HG02943 (cell line): ENCODE results near the gene STUM.
A peak's percentile ranks its signal among the peaks of the same experiment; 100 is the strongest.

Experiments
- ATAC-seq: cut with Tn5 transposase; IDR thresholded peaks from one replicate; pipeline ENCODE4 v1.9.1; 2021; ENCODE audit warnings: mild to moderate bottlenecking, low read depth, moderate library complexity; ENCODE audit not compliant: unreplicated experiment

Gene STUM

DNA sequence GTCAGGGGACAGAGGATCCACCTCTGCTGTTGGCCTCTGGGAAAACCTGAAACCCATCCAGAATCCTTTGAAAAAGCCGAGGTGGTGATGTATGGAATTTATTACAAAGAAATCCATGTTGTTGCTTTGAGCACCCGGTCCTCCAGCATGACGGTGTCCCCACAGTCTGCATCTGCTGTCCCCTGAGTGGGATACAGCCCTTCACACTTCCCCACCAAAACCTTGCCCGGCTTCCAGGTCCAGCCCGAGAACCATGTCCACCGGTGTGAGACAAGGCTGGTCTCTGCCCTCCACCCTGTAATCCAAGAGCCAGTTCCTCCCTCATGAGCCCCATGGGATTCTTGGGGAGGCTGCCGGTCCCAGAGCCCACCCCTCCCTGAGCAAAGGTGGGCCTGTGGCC, 70.5 kb downstream of the STUM start:
- no peak for ATAC-seq

DNA sequence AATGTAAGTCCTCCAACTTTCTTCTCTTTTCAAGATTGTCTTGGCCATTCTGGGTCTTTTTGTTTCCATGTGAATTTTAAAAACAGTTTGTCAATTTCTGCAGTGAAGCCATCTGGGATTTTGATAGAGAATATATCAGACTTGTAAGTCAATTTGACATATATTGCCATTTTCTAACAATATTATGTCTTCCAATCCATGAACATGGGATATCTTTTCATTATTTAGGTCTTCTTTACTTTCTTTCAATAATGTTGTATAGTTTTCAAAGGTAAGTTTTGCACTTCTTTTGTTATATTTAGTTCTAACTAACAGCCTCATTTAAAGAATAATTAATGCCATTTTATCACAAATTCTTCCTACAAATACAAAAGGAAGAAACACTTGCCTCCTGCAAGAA, 73.4 kb downstream of the STUM start:
- no peak for ATAC-seq

DNA sequence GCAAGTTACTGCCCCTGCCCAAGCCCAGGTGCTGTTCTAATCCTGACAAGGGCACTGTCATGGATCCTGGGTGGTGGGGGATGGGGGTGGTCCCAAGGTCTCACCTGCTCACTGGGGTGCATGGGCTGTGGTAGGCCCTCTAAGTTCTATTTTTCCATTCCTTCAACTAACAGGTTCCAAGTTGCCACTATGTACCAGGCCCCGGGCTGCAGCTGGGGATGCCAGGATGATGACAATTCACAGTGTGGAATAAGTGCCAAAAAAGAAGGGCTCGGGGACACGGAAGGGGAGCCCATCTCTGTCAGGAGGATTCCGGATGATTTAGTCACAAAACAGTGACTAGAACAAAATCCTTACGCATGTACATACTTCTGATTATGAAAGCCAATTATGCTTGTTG, 76.0 kb downstream of the STUM start:
- no peak for ATAC-seq

DNA sequence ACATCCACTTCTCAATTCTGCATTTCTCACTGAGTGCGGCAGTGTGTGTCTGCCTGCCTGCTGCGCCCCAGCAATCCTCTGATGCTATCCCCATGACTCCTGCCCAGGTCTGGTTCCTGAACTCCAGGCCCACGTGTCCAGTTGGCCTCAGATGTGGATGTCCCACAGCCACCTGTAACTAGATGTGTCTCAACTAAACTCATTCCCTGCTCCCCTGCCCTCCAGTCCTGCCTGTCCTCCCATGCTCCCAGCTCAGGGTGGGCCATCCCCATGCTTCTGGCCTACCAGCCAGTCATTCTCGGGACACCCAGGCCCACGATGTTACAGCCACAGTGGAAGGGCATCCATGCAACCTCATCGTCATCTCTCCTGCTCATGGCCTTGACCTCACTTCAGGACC, 76.8 kb downstream of the STUM start:
- ATAC-seq = no peak

DNA sequence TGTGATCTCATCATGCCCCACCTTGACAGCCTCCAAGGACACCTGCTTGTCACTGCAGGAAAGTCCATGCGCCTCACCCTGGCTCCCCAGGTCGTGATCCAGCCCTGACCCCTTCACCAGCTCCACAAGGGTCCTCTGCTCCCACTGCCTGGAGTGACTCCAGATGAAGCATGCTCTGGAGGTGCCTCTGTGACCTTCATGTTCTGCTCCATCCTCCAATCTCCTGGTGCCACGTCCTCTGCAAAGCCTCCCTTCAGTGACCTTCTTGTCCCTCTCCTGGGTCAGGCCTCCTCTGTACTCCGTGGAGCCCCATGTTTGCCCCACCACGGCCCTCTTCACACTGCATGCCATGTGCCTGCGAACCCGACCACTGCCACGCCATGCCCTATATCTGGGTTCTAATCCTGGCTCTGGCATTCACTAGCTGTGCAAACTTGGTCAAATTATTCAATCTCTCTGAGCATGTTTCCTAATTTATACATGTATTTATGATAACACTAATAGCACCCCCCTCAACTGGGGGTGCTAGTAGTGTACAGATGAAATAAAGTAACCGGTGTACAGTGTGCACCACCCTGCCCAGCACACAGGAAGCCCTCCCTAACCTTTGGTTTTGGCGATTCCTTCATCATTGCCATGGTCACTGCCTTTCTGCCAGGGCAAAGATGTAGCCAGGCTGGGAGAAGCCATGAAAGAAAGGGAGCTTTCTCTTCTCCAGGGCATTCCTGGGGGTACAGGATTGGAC, 77.4 kb downstream of the STUM start:
- ATAC-seq = no peak

DNA sequence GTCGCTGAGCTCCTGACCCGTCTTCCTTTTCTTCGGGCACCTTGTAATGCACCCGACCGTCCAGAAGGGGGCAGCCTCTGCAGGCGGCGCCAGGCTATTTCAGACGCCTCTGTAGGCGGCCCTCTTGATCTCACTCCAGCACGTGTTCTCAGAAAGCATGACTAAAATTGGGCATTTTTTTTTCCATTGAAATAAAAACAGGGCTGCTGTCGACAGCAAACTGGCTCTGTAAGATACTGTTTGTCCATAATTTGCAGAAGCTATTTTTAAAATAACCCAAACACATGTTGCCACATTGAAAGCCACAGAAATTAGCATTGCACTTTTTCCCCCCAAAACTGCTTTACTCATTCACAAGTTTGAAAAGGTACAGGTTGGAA, 78.0 kb downstream of the STUM start:
- no peak for ATAC-seq

DNA sequence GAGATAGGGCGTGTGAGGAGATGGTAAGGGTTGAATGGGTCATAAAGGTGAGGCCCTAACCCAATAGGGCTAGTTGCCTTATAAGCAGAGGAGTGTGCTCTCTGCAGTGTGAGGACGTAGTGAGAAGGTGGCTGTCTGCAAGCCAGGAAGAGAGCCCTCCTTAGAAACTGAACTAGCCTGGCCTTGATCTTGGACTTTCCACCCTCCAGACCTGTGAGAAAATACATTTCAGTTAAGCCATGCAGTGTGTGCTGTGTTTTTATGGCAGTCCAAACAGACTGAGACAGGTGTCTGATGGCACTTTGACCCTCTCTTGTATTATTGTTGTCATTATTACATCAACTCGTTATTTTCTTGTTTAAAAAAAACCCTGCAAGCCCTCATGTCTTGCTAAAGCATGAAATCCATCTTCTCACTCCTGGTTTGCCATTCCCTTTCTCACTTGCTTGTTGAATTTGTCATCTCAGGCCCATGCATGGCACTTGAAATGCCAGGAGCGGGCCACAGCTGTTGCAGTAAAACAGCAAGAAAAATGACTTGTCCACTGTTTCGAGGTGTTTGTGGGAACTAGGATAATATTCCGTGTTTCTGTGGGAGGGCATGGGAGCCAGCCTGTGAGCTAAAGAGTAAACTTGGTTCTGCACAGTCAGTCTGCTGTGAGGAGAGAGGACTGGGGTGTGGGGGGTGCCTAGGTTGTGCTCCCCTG, 78.6 kb downstream of the STUM start:
- ATAC-seq = no peak

DNA sequence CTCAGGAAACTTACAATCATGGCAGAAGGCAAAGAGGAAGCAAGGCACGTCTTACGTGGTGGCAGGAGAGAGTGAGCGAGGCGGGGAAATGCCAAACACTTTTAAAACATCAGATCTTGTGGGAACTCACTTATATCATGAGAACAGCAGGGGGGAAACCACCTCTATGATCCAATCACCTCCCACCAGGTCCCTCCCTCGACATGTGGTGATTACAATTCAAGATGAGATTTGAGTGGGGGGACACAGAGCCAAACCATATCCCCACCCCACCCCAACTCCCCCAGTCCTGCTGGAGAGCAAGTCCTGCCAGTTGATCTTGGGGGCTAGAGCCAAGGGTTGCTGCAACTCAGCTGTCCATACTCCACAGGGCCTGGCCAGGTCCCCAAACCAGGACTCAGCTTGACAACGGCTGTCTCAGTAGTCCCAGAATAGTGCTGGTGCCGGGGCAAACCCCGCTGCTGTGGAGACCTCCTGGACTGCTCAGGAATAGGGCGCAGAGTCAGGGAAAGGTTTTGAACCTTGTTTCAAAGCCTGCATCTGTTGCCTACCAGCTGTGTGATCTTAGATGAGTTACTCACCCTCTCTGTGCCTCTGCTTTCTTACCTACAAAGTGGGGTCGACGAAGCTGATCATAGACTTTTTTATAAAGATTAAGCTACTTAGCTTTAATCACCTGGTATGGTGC, 79.5 kb downstream of the STUM start:
- no peak for ATAC-seq

DNA sequence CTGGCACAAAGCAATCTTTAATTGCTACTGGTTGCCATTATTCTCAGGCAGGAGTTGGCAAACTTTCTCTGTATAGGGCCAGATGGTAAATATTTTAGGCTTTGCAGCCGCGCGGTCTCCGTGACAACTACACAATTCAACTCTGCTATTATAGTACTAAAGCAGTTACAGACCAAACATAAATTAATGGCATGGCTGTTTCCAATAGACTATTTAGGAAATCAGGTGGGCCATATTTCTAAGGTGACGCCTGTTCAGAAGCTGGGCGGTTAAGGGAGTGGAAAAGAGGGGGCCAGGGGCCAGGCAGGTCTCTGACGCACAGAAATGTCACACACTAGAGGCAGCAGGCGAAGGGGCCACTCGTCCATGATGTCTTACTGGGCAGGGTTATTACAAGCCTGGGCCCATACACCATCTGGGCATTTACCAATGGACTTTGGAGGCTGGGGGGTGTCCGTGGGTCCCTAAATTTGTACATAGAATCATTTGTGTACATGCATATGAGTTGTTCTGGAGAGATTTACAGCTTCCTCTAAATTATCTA, 80.1 kb downstream of the STUM start:
- ATAC-seq = no peak

DNA sequence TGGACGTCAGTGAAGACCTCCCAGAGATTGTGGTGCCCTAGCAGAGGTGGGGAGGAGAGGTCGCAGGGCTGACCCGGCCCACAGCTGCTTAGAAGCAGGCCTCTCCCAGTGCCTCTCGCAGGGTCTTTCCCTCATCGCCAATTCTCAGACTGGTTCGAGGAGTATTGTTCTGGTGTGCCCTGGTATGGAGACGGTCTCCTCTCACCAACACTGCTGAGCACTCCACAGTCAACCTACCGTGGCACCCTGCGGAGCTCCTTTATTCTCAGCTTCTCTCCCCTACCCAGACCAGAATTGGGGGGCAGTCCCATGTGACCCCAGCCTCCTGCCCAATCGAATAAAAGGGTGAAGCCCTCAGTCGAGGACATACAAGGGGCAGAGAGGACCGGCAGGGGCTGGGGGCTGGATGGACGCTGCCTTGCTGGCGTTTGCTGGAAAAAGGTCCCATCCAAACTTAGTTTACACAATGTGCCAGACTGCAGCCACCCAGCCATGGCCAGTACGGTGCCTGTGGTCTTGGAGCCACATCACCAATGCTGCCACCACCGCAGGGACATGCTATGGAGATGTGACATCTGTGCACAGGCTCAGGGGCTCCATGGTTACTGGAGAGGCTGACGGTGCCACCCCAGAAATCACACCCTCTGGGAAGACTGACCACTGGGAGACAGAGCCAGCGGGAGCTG, 80.8 kb downstream of the STUM start:
- no peak for ATAC-seq

DNA sequence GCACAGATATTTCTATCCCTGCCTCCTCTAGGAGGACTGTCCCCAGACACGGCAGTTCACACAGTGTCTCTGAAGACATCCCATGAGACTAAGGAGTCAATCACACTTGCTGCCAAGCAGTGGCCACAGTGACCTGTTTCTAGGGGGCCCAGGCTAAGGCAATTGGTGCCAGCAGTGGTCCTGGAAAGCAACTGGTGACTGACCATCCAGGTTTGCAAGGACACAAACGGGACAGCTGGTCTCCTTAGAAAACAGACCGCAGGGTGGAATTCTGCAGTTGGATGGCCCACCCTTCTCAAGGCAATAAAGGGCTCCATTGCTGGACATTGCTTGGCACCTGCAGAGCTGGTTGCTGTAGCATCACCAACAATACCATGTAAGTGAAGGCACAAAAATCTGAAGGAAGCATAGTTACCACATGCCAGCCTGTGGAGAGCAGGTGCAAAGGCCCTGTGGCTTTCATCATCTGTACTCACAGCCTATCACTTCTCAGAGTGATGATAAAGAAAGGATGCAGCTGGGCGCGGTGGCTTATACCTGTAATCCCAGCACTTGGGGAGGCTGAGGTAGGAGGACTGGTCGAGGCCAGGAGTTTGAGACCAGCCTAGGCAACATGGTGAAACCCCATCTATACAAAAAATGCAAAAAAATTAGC, 81.5 kb downstream of the STUM start:
- no peak for ATAC-seq

DNA sequence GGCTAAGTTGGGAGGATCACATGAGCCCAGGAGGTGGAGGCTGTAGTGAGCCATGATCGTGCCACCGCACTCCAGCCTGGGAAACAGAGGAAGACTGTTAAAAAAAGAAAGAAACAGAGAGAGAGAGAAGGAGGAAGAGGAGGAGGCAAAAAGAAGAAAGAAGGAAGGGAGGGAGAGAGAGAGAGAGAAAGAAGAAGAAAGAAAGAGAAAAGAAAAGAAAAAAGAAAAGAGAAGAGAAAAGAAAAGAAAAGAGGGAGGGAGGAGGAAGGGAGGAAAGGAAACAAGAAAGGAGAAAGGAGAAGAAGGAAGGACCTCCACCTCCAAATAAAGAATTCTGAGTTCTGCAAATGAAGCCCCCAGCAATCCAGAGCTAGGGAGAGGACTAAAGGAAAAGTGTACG, 82.0 kb downstream of the STUM start:
- ATAC-seq = no peak

DNA sequence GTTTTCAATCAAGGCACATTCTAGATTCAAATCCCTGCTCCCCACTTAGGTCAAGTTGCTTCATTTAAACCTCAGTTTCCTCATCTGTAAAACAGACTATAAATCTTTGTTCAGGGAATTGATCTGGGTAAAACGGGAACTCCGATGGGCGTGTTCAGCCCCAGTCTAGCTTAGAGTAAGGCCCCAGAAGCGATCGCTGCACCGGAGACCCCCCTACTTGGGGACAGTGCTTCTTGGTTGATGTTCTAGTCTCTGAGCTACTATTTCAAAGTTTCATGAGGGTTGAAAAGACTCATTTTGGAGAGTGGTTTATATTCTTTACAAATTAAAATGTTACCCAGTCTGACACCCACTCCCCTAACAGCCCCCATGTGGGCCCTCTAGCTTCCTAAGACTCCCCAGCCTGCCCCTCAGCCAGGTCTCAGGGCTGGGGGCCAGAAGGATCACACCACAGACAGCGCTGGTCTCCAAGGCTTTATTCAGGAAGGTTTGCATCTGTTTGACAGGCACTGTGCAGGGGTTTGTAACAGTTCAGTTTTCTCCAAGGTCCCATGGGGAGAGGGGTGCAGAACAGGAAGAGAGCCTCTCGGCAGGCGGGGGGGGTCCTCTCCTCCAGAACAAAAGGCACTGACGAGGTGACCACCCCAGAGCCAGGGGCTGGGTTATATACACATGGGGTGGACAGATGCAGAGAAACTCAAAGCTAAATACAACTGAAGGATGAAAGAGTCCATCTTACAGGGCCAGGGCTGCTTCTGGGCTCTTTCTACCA, 82.9 kb downstream of the STUM start:
- ATAC-seq = no peak

DNA sequence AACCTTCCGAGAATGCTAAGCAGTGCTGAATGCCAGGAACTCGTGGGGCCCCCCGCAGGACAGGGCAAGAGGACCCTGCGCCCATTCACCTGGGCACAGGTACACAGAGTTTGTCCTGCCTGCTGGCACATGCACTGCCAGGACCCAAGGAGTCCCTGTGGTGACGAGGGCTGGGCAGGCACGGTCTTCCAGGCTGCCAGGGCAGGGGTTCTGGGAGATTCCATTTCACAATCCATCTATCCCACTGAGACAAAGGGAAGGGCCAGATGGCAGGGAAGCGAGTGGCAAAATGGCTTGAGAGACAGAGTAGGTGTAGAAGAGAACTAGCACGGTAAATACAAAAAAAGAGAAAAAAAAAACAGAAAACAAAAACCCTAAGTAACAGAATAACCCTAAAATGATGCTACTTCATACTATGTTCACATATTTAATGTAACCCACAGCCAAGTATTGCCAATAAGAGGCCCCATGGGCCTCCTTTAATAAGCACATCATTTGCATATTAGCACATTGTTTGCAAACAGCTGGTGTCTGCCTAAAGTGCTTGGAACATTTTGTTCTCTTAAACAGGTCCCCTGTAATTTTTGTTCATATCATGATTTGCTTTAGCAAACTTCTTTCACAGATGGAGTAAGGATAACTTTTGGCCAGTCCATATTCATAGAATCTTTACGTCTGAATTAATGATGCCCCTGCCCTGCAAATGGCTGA, 83.8 kb downstream of the STUM start:
- ATAC-seq = no peak

DNA sequence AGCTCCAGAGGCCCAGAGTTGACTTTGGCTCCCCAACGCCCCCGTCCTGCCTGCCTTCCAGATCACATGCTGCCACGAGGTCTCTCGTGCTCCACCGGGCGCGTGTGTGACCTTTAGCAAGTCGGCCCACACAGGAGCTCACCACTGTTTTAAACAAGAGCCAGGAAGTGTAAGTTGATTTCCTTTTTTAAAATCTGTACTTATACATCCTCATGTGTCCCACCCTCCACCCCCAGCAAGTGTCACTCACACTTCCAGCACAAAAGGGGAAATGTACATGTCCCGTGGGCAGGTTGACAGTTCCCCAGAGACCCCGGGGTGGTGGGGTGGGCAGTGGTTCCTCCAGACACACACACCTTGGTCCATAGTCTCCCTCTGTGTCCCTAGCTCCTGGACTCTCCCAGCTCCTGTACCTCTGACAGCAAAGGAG, 84.4 kb downstream of the STUM start:
- ATAC-seq = no peak

DNA sequence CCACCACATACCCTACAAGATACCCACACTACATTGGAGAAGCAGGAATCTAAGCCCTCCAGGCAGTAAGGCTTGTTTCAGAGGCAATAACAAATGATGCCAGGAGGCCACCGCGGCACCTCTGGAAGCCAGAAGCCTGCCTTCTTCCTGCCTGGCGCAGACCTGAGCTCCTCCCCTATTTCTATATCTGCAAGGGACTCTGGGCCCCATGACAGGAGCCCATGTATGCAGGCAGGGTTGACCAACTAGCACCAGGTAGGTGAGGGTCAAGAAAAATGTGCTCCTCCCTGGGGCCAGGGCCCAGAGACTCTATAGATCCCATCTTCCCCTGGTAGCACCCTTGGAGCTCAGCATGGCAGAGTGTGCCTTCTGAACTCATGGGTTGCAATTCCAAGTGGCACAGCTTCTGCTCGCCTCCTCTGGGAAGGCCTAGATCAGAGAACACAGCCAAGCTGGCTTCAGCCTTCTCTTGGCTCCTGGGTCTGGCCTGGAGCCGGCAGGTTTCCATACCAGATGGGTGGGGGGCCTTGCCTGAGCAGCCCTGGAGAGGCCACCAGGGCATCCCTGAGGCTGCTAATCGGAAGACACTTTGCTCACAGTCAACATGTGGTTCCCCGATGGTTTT, 85.1 kb downstream of the STUM start:
- ATAC-seq = no peak

DNA sequence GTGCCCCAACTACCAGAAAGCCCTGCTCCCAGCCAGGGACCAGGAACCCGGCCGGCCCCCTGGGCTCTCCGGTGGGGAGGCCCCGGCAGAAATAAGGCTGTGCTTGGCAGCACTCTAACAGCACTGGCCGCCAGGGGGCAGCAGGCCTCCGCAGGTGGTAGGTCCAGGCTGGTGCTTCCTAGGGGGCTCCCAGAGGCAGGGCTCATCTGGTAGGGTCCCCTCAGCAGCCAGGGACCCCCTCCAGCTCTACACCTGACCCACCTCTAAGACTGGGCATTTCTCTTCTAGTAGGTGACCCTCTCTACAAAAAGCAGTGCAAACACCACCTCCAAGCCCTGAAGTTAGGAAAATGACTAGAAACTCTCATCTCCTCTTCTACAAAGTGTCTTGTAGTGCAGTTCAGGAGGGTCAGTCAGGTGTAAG, 85.6 kb downstream of the STUM start:
- peak; percentile 55 for ATAC-seq

DNA sequence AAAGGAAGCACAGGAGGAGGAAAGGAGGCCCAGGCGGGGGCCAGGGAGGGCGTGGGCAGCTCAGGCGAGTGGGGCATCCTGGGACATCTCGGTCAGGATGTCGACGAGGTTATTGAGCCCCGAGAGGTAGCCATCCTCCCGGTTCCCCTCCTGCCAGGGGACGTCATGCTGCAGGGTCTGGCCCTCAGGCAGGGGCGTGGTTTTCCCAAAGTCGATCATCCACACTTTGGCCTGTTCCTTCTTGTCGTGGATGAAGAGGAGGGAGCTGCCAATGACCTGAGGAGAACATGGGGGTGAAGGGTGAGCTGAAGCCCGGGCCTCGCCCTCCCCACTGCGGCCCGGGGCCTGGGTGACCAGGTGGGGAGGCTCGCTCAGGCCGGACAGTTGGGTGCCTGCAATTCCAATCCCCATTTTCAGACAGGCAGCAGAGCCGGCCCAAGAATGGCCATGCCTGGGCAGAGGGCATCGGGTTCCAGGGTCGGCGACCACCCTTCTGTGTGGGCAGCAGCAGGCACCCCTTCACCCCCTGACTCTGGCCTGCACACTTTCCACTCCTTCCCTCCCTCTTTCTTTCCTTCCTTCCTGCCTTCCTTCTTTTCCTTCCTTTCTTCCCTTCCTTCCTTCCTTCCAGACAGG, 86.2 kb downstream of the STUM start:
- ATAC-seq = no peak
